ENCODE data around the gene RNF220. TPM values are rescaled to one million over a fixed set of nuclear protein-coding genes. Genes with fewer than 3 reads are reported as not detected.

The RNF220 gene
- total and polyA plus RNA-seq, 2 experiments from 2014 or later, result 47.4 to 123 TPM

DNA sequence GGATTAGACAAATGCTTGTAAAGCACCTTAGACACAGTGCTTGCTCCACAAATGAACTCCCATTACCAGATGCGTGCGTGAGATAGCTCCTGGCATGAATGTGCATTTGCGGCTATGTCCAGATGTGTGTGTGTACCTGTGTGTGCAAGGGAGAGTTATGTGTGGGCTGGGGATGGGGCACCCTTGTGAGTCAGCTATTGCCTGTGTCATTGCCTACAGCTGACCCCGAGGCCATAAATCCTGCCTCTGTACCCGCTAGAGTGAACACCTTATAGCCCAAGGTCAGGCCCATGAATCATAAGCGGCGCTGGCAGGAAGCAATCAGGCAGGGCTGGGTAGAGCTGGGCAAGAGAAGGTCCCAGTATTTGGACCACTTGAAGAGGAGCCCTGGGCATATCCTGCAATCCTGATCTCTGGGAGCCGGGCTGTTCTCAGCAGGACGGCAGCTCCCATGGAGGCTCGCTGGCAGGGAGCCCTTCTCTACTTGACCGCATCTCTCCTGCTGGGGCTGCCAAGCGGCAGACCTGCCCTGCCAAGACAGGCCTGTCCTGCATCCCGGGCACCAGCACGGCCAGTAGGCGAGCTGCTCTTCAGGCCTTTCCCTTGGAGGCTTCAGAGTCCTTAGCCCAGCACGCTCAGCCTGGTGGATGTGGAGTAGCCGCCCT is 182.9 kb downstream of the RNF220 start:
- DNase-seq, result no peak
- no peaks in the 10 kb centered on the region for H3K4me1 ChIP-seq (ENCODE audit: insufficient read depth)
- no peak overlapping the region for H2AFZ ChIP-seq
- H3K79me2 ChIP-seq (ENCODE audit: insufficient read depth), result no peaks in the 10 kb centered on the region
- H3K36me3 ChIP-seq (ENCODE audit: low read depth), result no peaks in the 10 kb centered on the region
- no peak overlapping the region for H3K27ac ChIP-seq
- no peaks in the 10 kb centered on the region for H3F3A ChIP-seq (ENCODE audit: insufficient read depth)
- no peaks in the 10 kb centered on the region for H3K9me2 ChIP-seq (ENCODE audit: insufficient read depth)
- H3K27me3 ChIP-seq (replicated peaks; ENCODE audit: insufficient read depth), result peaks cover 27% of the 10 kb centered on the region
- no peak overlapping the region for H3K4me2 ChIP-seq (ENCODE audit: unreplicated experiment)
- TF ChIP-seq EZH2 (IDR thresholded peaks at IDR 0.05; ENCODE audit: insufficient read depth, poor library complexity, severe bottlenecking) (no peak), EZH2phosphoT487 (IDR thresholded peaks at IDR 0.05; ENCODE audit: insufficient read depth, low read depth) (no peak)
- H3K9ac ChIP-seq, result no peak overlapping the region
- WGBS, 2 experiments (ENCODE audit: low coverage in 1 of 2, low lambda C conversion rate in 2 of 2, missing lambda C conversion rate in 2 of 2), result 64 to 66% methylated on average over 17 of the region's 17 CpGs
- in situ Hi-C loops (cut with MboI), result no loop called here
- no peaks in the 10 kb centered on the region for H3K9me3 ChIP-seq (ENCODE audit: low read depth)
- H3K4me3 ChIP-seq, result no peak overlapping the region
- H4K20me1 ChIP-seq (ENCODE audit: insufficient read depth), result no peaks in the 10 kb centered on the region

DNA sequence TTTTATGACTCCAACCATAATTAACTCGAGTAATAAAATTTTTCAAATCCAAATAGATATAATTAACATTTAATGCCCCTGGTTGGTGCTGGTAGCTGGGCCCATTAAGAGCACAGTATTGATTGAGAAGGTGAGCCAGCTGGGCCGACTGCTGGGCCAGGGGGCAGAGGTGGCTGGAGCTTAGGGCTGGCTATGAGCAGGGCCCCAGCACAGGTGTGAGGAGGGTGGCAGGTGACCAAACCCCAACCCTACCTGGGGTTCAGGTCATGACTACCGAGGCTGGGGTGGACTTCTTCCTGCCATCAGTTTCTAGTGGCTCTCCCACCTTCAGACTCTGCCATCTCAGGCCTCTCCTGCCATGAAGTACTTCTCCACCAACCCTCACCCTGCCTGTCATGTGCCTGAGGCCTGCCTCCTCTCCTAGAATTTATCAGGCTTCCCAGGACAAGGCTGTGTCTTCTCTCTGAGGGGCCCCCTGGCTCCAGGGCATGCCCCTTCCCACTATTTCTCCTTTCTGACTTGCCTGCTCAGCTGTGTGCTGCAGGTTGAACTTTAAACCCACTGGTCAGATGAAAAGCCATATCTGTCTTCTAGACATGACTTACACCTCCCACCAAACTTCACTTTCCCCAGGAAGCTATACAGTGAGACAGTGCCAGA is 183.6 kb downstream of the RNF220 start:
- Histone ChIP-seq H3F3A (ENCODE audit: insufficient read depth) (no peaks in the 10 kb centered on the region), H3K27me3 (replicated peaks; ENCODE audit: insufficient read depth) (peaks cover 21% of the 10 kb centered on the region), H3K4me2 (ENCODE audit: unreplicated experiment) (no peak overlapping the region), H3K79me2 (ENCODE audit: insufficient read depth) (no peaks in the 10 kb centered on the region), H4K20me1 (ENCODE audit: insufficient read depth) (no peaks in the 10 kb centered on the region), H3K36me3 (ENCODE audit: low read depth) (no peaks in the 10 kb centered on the region), H3K27ac (no peak overlapping the region), H3K9me2 (ENCODE audit: insufficient read depth) (no peaks in the 10 kb centered on the region), H3K4me1 (ENCODE audit: insufficient read depth) (no peaks in the 10 kb centered on the region), H2AFZ (no peak overlapping the region), H3K9me3 (ENCODE audit: low read depth) (no peaks in the 10 kb centered on the region), H3K4me3 (no peak overlapping the region), H3K9ac (no peak overlapping the region)
- no peak for DNase-seq
- TF ChIP-seq EZH2 (IDR thresholded peaks at IDR 0.05; ENCODE audit: insufficient read depth, poor library complexity, severe bottlenecking) (no peak), EZH2phosphoT487 (IDR thresholded peaks at IDR 0.05; ENCODE audit: insufficient read depth, low read depth) (no peak)
- in situ Hi-C loops (cut with MboI), result no loop called here
- WGBS, 2 experiments (ENCODE audit: low coverage in 1 of 2, low lambda C conversion rate in 2 of 2, missing lambda C conversion rate in 2 of 2), result 52 to 57% methylated on average over 3 of the region's 3 CpGs

DNA sequence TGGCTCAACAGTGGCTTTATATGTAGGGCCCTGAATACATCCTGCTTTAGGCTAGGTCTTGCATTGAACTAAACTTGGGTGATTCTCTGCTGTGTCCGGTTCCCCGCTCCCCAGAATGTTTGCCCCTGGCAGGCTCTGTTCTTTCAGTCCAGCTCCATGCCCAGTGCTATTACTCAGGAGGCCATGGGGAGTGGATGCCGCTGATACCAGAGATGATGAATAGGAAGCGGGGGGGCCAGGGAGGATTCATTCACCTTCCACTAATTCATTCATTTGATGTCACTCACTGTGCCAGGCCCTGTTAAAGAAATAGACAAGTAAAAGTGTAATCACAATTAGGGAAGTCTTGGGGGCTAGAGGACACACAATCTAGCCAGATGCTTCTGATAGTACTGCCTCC is 185.4 kb downstream of the RNF220 start:
- Histone ChIP-seq H3K27me3 (replicated peaks; ENCODE audit: insufficient read depth) (peaks cover 7% of the 10 kb centered on the region), H2AFZ (no peak overlapping the region), H4K20me1 (ENCODE audit: insufficient read depth) (no peaks in the 10 kb centered on the region), H3K4me3 (no peak overlapping the region), H3K4me2 (ENCODE audit: unreplicated experiment) (no peak overlapping the region), H3K79me2 (ENCODE audit: insufficient read depth) (no peaks in the 10 kb centered on the region), H3K36me3 (ENCODE audit: low read depth) (no peaks in the 10 kb centered on the region), H3K9me2 (ENCODE audit: insufficient read depth) (no peaks in the 10 kb centered on the region), H3K4me1 (ENCODE audit: insufficient read depth) (no peaks in the 10 kb centered on the region), H3K9ac (no peak overlapping the region), H3F3A (ENCODE audit: insufficient read depth) (no peaks in the 10 kb centered on the region), H3K27ac (no peak overlapping the region), H3K9me3 (ENCODE audit: low read depth) (no peaks in the 10 kb centered on the region)
- 88 to 95% methylated on average over 4 of the region's 4 CpGs for WGBS, 2 experiments (ENCODE audit: low coverage in 1 of 2, low lambda C conversion rate in 2 of 2, missing lambda C conversion rate in 2 of 2)
- no peak for TF ChIP-seq EZH2phosphoT487 (IDR thresholded peaks at IDR 0.05; ENCODE audit: insufficient read depth, low read depth)
- no peak for TF ChIP-seq EZH2 (IDR thresholded peaks at IDR 0.05; ENCODE audit: insufficient read depth, poor library complexity, severe bottlenecking)
- no peak for DNase-seq
- in situ Hi-C loops (cut with MboI), result loop anchor here (5.0 to 10.0 kb wide), 2 partner anchors 218 to 366 kb away; no protein-coding TSS in a partner anchor

DNA sequence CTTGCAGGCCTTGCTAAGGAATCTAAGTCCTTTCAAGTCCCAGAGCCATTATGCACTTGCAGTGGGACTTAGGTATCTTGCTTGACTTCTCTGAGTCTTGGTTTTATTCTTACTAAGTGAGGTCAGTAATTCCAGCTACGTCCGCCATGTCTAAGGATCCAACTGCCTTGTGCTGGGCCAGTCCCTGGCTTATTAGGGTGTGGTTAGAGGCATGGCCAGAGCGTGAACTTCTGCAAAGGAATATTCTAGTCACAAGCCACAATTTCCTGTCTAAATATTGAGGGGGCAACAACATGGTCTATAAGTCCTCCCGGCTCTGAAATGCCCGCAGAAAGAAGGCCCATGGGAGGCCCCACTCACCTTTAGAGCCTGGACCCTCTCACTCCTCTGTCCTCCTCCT is 186.3 kb downstream of the RNF220 start:
- Histone ChIP-seq H3K9me2 (ENCODE audit: insufficient read depth) (no peaks in the 10 kb centered on the region), H3K9me3 (ENCODE audit: low read depth) (no peaks in the 10 kb centered on the region), H3K27ac (no peak overlapping the region), H3K9ac (no peak overlapping the region), H3F3A (ENCODE audit: insufficient read depth) (no peaks in the 10 kb centered on the region), H3K4me1 (ENCODE audit: insufficient read depth) (no peaks in the 10 kb centered on the region), H2AFZ (no peak overlapping the region), H3K27me3 (replicated peaks; ENCODE audit: insufficient read depth) (peaks cover 10% of the 10 kb centered on the region), H3K4me2 (ENCODE audit: unreplicated experiment) (no peak overlapping the region), H3K79me2 (ENCODE audit: insufficient read depth) (no peaks in the 10 kb centered on the region), H4K20me1 (ENCODE audit: insufficient read depth) (no peaks in the 10 kb centered on the region), H3K4me3 (no peak overlapping the region), H3K36me3 (ENCODE audit: low read depth) (no peaks in the 10 kb centered on the region)
- 93 to 94% methylated on average over 5 of the region's 5 CpGs for WGBS, 2 experiments (ENCODE audit: low coverage in 1 of 2, low lambda C conversion rate in 2 of 2, missing lambda C conversion rate in 2 of 2)
- TF ChIP-seq EZH2phosphoT487 (IDR thresholded peaks at IDR 0.05; ENCODE audit: insufficient read depth, low read depth) (no peak), EZH2 (IDR thresholded peaks at IDR 0.05; ENCODE audit: insufficient read depth, poor library complexity, severe bottlenecking) (no peak)
- in situ Hi-C loops (cut with MboI), result loop anchor here (5.0 to 10.0 kb wide), 2 partner anchors 219 to 367 kb away; no protein-coding TSS in a partner anchor
- no peak for DNase-seq
